KG1 (cell line): ENCODE measurements around the gene MEST.
"Not testable (repeated sequence)": the region's sequence is repeated elsewhere in the genome, so short reads cannot be mapped to it uniquely, and the experiment has no call there.

Experiments used
- DNase-seq: peaks from one replicate; lab custom pipeline; 2025; lab: John Stamatoyannopoulos, UW

Gene MEST

DNA sequence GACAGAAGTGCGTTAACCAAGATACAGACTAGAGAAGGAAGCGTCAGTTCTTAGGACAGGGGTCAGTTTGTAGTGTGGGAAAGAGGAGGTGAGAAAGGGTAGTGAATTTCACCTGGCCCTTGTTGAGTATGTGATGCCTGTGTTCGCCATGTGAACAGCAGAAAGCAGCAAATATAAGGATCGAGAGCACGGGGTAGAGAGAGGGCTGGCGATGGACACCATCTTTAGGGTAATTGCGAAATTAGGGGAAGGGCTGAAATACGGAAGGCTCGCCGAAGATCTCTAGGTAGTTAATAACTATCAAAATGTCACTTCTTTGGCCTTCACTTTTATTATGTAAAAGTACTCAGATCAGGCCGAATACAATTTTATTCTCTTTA, 6.2 kb upstream of the MEST start:
- DNase-seq: no peak

DNA sequence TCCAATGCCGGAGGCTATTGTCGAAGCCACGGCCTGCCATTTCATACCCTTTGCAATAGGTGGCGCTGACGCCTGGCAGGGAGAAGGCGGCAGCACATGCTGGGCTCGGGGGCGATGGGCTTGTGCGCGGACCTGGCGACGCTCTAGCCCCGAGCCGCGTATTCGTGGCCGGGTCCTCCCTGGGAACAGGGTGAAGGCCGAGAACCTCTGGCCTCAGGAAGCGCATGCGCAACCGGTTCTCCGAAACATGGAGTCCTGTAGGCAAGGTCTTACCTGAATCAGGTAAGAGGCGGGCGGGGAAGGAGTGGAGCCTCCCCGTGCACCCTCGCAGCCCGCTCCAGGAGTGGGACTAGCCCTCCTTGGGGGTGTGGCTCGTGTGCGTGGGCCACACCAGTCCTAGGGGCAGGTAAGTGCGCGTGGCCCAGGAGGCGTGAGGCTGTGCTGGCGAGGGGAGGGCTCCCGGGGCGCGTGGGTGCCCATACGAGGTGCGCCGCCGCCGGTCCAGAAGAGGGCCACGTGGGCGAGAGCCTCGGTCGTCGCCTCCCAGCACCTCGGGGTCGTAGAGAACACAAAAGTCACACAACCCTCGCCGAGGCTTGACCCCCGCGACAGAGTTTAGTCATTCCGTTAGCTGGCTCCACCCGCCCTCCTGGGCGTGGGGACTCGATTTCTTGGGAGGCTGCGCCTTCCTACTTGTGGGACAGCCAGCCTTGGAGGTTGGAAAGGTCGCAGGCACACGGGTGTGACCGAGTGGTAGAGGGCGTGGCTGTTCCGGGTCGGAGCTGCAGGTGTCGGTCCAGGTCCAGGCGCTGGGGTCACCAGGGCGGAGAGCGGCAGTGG, 5.6 kb upstream of the MEST start:
- peak; percentile 14 for DNase-seq

DNA sequence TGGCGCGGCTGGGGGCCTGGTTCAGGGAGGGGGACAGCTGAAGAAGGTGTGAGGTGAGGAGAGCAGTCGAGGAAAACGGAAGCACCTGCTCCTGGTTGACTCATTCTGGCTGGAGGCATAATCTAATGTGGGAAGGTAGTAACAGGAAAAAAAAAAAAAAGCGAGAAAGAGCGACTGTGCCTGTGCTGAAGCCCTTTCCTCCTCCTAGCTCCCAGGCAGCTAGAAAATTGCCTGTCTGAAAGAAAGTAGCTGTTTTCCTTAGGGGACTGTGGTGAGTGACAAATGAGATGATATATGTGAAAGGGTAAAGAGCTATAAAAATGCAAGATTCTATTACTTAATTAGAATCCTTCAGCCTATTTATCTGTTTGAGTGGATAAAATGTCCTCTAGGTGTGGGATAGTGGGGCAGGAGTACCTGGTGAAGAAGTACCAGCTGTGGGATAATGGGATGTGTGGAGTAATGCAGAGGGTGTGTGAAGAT, 4.9 kb upstream of the MEST start:
- no peak for DNase-seq

DNA sequence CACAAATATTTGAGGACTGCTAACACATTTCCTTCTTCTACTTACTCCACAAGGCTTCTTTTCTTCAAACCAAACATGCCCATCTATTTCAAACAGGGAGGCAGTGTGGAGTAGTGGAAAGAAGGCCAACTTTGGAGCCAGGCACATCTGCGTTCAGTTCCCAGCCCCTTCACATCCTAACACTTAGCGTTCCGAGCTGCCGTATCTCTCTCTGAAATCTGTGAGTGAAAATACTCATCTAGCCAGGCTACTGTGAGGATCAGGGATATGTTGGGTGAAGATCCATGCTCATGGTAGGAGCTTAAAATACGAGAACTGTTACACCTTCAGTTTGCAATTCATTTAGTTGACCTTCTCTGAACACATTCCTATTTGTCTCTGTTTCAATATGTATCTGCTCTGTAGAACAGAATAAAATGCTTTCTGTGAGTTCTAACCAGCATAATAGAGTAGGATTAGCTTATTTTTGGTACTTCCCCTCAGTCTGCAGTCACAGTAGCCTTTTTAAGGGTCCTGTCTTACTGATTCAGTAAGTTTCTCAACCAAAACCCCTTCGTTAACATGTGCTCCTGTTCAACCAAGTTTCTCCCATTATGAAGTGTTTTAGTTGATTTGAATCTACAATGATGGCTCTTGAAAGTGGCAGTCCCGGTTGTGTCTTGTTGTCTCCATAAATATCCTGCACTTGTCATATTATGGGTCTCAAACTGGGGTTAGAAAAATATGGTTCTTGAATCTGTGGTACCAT, 3.3 kb upstream of the MEST start:
- DNase-seq: no peak

DNA sequence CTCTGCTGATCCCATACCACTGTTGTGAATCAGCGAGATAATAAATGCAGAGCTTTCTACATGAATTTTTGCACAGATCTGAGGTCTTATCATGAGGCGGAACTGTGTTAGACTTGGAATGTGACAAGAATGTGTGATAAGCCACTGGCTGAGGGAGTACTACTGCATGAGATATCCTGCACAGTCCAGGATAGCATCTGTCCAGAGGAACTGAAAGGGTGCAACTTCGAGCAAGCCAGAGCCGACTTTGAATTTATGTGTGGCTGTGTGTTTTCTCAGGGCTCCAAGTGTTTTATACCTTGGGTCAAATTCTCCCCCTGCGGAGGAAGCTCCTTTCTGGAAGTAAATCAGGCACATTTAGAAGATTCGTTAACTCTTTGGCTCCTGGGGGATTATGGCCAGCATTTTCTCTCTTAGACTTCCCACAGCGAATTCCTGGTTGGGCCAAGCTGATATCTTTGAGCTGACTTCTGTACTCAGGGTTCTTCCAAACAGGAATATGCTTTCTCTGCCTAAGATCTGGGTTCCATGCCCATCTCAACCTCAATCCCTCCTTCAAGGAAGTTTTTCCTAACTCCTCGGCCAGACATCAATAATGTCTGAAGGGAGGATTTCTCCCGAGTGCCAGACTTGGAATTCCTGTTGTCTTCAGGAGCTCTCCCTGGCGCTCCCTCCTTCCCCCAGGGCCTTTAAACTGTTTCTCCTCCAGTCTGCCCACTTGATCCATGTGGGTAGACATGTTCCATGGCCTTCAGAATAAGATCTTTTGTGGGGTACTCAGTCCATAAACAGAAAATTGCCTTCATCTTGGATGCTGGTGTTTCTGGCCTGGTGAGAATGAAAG, 2.5 kb upstream of the MEST start:
- DNase-seq: no peak

DNA sequence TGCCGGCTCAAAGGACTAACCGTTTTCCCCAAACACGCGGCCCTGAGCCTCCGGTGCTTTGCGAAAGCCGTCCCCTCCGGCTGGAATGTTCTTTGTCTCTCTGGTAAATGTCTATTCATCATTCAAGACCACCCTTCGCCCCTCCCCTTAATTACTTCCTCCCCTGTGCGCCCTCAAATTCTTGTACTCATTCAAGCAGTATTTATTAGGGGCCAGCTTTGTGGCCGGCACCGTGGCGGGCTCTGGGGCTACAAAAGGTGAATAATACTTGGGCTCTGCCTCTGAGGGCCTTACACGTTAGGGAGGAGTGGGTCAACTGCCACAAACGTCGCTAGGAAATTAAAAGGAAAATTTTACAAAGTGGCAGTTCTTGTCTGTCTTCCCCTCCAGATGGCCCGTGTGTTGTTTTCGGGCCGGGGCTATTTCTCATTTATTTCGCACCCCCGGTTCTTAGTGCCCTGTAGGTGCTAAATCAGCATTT, 1.5 kb upstream of the MEST start:
- no peak for DNase-seq

DNA sequence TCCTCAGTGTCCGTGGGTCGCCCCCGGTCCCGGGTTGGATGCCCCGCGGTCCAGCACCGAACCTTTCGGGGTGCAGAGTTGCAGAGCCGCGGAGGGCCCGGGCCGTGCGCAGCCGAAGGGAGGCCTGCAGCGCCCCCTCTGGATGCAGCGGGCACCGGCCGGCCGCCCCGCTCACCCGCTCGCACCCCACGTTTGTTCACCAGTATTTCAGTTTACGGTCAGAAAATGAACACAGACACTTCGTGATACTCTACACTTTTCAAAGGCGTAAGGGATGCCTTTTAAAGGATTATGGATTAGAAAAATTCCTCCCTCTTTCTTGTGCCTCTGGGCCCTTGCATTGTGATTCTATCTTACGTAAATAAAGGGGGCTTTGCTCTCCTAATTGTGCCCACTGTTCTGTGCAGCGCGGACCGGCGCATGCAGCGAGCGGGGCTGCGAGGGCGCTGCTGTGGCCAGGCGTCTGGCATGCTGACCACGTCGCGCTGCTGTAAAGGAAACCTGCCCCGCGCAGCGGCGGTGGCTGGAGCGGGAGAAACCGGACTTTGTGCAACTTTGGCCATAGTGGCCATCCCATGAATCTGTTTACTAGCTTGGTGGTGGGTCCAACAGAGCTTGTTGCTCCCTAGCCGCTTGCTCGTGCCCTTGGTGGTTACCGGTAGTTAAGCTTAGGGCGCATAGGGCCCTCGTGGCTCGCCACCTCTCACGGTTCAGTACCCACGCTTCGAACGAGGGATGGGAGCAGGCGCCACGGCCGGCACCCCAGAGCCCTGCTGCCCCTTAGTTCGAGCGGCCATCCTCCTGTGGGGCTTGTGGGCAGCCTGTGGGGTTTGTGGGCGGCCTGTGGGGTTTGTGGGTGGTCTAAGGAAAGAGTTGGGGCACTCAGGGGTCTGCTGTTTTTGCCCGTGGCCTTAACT, 739 bp upstream of the MEST start:
- DNase-seq: no peak

DNA sequence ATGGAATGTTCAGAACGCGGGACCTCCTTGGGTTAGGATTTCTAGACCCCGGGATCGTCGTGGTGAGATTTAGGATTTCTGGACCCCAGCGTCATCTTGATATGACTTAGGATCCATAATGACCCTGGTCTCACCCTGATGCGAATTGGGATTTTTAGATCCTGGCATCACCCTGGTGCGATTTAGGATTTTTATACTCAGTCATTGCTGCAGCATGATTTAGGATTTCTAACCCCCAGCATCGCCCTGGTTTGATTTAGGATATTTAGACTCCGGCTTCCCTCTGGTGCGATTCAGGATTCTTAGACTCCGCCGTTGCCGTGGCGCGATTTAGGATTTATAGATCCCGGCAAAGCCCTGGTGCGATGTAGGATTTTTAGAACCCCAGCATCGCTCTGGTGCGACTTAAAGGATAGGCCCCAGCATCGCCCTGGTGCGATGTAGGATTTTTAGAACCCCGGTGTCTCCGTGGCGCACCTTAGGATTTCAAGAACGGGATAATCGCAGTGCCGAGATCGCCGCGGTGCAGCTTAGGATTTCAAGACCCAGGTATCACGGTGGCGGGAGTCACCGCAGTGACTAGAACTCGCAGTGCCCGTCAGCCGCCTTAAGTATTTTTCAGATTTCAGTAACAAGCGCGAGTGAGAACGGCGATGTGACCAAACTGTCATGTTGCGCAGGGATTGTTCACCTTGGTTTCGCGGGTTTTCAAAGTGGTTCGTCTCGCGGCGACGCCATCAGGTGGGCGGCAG, 814 bp downstream of the MEST start:
- DNase-seq: no peak

DNA sequence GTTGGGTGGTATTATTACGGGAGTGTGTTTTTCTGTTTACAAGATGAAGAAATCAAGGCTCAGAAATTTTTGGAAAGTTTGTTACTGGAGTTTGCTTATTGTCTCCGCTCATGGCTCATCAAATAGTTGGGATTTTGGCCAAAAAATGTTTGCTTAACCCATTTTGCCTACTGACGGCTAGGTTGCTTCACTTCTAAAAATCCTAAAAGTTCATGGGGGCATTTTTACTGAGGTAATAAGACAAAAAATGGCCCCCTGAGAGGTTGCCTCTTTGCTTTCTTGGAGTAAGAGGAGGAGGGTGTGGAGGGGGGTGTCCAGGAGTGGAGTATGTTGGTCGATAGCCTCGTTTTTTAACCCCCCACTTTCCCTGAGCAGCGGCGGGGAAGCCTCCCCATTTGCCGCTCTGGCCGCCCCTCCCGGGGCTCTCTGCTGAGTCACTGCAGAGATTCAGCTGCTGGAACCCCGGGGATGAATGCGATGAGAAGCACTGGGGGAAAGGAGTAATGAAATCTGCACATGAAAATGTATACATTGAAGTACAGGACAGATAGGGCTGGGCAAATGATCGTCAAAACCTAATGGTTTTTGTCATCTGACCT, 1.5 kb downstream of the MEST start:
- DNase-seq: no peak

DNA sequence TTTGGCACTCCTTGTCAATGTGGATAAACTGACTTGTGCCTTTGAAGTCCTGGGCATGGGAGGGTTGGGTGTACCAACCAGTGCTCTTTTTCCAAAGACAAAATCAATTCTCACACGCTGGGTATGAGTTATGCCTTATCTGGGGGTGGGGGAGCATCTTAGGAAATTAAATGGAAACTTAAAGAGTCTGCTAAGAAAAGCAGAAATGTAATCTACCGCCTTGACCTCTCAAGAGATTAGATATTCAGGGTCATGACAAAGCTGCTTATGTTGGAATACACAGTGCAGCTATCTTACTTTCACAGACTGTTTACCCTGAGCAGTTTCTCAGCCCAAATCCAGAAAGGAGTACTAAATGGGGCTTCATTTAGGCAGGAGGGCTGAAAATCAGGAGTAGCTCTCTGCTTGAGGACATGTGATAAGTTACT, 2.6 kb downstream of the MEST start:
- DNase-seq: no peak

DNA sequence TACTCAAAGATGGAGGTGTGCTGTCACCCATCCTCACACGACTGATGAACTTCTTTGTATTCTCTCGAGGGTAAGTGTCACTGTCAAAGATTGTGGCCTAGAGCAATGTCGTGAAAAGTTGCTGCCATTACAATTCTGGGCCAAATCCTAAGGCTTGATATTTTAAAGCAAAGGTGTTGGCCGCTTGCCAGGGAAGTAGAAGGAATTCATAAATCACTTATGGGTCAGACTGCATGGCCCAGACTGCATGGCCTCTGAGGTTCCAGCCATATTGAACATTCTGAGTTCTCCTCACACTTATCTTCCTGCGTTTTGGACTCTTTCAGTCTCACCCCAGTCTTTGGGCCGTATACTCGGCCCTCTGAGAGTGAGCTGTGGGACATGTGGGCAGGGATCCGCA, 8.6 kb downstream of the MEST start:
- DNase-seq: no peak

DNA sequence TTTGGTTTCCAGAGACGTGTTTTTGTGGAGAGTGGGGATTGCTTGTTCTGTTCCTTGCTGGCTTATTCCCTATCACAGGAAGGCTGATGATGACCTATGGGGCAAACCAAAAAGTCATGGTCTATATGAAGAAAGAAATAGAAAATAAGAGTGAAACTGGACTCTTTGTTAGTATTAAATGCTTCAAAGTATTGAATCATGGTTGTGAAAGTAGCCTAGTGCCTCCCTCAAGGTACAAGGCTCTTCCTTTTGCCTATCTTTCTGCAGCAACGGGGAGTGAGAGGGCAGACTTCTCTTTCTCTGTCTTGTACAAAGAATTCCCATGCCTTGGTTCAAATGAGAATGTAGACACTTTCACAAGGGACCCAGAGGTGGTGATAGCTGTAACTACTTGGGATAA, 9.0 kb downstream of the MEST start:
- no peak for DNase-seq

DNA sequence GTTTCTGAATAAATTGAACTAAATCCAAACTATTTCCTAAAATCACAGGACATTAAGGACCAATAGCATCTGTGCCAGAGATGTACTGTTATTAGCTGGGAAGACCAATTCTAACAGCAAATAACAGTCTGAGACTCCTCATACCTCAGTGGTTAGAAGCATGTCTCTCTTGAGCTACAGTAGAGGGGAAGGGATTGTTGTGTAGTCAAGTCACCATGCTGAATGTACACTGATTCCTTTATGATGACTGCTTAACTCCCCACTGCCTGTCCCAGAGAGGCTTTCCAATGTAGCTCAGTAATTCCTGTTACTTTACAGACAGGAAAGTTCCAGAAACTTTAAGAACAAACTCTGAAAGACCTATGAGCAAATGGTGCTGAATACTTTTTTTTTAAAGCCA, 13.9 kb downstream of the MEST start:
- DNase-seq: no peak

DNA sequence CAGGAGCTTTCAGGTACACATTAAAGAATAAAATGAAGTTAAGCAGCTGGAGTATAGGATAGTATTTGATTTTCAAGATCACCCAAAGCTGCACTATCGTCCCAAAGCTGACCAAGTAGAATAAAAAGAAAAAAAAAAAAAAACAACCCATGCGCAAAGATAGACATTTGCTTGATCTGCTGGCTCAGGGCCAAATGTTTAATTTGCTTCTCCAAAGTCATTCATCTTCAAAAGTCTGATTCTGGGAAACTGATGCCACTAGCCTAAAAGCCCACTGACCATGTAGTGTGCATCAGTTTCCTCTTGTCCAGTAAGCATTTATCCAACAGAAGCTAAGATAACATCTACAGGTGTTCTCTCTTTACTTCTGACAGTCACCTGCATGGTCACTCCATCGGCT, 14.5 kb downstream of the MEST start:
- DNase-seq: no peak

DNA sequence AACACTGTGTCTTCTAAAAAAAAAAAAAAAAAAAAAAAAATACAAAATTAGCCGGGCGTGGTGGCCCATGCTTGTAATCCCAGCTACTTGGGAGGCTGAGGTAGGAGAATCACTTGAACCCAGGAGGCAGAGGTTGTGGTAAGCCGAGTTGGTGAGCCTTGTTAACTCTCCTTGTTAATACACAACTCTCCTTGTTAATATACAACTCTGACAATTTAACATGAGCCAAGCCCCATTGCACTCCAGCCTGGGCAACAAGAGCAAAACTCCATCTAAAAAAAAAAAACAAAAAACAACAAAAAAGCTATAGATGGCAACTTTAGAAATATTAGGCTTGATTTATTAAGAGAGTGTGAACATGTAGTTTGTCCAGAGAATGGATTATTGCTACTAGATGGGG, 20.2 kb downstream of the MEST start:
- DNase-seq: not testable (repeated sequence)

DNA sequence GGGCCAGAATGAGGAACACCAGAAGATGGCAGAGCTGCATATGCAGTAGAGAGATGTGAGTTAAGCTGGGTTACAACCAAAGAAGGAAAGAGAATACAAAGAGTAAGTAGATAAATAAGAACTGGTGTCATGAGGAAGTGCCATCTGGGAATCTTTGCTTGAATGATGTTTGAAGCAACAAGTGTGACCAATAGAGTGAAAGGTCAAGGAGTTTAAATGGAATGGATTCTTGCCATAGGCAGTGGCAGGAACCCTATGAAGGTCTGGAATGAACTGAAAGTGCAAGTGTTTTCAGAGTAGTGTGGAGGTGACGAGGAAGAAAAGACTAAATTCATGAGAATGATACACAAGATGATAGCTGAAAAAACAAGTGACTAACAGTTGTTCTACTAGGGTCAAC, 21.6 kb downstream of the MEST start:
- no peak for DNase-seq

DNA sequence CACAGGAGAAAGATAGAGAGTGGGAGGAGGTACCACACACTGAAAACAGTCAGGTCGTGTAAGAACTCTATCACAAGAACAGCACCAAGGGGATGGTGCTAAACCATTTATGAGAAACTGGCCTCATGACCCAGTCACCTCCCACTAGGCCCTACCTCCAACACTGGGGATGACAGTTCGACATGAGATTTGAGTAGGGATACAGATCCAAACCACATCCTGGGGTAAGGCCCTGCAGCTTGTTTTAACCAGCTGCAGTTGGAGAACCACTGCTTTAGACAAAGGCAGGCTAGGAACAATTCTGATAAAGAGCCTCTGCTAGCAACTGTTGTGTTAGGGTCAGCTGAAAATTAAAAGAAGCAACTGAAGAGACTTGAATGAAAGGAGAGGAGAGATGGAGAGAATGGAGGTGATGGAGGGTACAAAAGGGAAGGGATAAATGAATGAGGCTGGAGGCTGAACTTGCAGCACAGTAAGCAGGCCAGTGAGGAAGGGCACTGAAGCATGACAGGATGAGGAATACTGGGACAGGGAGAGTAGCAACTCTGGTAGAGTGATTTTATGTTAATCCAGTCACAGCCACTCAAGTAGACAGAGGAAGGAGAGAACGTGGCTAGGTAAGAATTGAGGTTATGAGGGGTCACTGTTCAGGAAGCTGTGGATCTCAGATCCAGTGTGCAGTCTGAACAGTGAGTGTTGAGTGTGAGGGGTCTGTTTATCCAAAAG, 23.6 kb downstream of the MEST start:
- no peak for DNase-seq

DNA sequence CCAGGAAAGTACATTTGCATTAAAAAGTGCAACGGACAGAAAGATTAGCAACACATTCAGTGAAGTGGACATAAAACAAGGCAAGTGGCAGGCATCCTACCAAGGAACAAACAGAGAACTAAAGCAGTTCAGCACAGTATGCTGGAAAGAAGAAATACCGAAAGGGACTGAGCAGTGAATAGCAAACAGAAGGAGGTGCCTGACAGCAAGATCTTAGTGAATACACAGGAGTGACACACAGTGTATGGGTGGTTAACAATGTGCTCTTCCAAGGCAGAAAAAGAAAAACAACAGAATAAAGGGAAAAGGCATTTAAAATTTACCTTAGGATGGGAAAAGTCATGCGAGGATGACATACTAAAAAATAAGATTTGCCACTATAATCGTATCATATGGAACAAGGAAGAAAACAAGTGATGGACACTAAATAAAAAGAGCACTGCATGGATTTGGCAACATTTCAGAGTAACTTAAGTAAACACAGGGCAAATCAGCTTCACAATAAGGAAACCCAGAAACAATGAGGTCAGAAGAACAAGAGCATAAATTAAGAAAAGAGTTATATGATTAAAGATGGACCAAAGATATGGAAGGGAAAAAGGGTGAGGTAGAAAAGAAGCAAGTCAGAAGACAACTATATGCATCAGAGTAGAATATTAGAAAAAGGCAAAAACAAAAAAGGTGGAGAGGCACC, 29.5 kb downstream of the MEST start:
- no peak for DNase-seq
